WI38 (cell line): ENCODE measurements around the gene JSRP1.

Experiments
- H3K4me3 ChIP-seq: 2 replicates; pipeline ENCODE4 v1.5.1; 2011; ENCODE audit warnings: low read depth, mild to moderate bottlenecking, control low read depth, low read length
- TF ChIP-seq, protein P1 (sequence below): IDR thresholded peaks from 2 replicates; pipeline ENCODE4 v1.5.1; 2012; ENCODE audit warnings: low read depth, mild to moderate bottlenecking, control low read depth, low read length

The JSRP1 gene

GRCh38 chr19:2274185-2274711 lies 18.0 kb upstream of the JSRP1 start:
- peak overlapping the region; percentile 33 for H3K4me3 ChIP-seq
- TF ChIP-seq, protein P1, sequence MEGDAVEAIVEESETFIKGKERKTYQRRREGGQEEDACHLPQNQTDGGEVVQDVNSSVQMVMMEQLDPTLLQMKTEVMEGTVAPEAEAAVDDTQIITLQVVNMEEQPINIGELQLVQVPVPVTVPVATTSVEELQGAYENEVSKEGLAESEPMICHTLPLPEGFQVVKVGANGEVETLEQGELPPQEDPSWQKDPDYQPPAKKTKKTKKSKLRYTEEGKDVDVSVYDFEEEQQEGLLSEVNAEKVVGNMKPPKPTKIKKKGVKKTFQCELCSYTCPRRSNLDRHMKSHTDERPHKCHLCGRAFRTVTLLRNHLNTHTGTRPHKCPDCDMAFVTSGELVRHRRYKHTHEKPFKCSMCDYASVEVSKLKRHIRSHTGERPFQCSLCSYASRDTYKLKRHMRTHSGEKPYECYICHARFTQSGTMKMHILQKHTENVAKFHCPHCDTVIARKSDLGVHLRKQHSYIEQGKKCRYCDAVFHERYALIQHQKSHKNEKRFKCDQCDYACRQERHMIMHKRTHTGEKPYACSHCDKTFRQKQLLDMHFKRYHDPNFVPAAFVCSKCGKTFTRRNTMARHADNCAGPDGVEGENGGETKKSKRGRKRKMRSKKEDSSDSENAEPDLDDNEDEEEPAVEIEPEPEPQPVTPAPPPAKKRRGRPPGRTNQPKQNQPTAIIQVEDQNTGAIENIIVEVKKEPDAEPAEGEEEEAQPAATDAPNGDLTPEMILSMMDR = no peak

GRCh38 chr19:2273356-2274184 lies 17.4 kb upstream of the JSRP1 start:
- TF ChIP-seq, protein P1 = peak; percentile 87
- peak overlapping the region; percentile 41 for H3K4me3 ChIP-seq

- TF ChIP-seq, protein P1 = no peak
- H3K4me3 ChIP-seq = peak overlapping the region; percentile 97
Measured at GRCh38 chr19:2271234-2272103, 15.3 kb upstream of the JSRP1 start.

GRCh38 chr19:2270423-2271233 lies 14.4 kb upstream of the JSRP1 start:
- TF ChIP-seq, protein P1 = no peak
- peak overlapping the region; percentile 97 for H3K4me3 ChIP-seq

DNA sequence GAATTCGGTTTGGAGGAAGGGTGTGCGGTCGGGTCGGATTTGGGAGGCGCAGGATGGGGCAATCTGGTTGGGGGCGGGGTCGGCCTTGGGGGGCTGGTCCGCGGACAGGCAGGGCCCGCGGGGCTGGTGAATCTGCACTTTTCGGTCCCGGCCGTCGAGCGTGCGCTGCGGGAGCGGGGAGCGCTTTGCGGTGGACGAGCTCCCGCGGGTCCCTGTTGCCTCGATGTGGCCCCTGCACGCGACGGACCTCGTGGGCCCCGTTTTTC lies 13.9 kb upstream of the JSRP1 start:
- H3K4me3 ChIP-seq = peak overlapping the region; percentile 97
- TF ChIP-seq, protein P1 = no peak

DNA sequence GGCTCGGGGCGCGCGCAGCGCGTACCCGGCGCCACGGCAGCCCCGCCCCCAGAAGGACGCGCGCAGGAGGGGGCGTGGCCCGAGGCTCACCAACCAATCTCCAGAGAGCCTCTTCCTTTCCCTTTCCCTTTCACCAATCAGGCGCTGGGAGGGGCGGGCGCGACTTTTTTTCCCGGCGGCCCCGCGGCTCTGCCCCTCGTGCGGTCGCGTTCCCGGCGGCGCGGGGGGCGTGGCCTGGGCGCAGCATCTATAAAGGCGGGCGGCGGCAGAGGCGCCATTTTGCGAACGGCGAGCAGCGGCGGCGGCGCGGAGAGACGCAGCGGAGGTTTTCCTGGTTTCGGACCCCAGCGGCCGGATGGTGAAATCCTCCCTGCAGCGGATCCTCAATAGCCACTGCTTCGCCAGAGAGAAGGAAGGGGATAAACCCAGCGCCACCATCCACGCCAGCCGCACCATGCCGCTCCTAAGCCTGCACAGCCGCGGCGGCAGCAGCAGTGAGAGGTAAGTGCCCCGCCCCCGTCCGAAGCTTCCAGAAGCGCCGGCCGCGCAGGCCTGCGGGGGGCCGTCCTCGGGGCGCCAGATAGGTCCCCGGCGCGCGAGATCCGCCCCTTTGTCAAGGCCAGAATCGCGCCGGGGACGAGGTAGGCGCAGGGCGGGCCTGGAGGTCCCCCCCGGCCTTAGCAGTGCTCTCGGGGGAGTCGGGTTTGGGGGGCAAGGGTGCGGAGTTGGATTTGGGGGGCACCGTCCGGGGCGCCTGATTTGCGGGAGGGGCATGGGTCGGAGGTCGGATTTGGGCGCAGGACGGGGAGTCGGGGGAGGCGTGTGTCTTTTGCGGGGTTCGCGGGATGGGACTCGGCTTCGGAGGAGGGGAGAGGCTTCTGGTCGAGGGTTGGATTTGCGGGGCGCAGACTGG lies 13.3 kb upstream of the JSRP1 start:
- TF ChIP-seq, protein P1 = no peak
- H3K4me3 ChIP-seq = peak overlapping the region; percentile 97
